SK-N-SH (cell line): ENCODE data around the gene PTPRD. TPM values are rescaled to one million over a fixed set of nuclear protein-coding genes. Genes with fewer than 3 reads are reported as not detected.

Experiments
- CTCF ChIA-PET: fragments of 300-600, 350-600 bp; formaldehyde crosslinking; extraction: SDS; loops from one replicate; lab custom pipeline; 2021; lab: Yijun Ruan, JAX
- POLR2A ChIA-PET: fragments of 350-600 bp; sonication (Branson Sonifier 250); formaldehyde crosslinking; extraction: SDS; loops from one replicate; lab custom pipeline; 2020; ENCODE audit warnings: antibody characterized with exemption, inconsistent platforms; lab: Yijun Ruan, JAX
- DNase-seq: peaks from one replicate; pipeline ENCODE4 v3.0.0; 2012
- H2AFZ ChIP-seq: fragments of 200-600 bp; sonication (generic); 2 replicates; pipeline ENCODE4 v1.8.1; 2016; ENCODE audit warnings: antibody characterized with exemption, mild to moderate bottlenecking, low read depth
- H3F3A ChIP-seq: fragments of 200-600 bp; sonication (generic); replicated peaks from 2 replicates; pipeline ENCODE3; 2016; ENCODE audit warnings: antibody characterized with exemption, mild to moderate bottlenecking; ENCODE audit not compliant: insufficient read depth
- H3K27ac ChIP-seq, 2 experiments: fragments of 200-500 bp in 1 of 2; fragments of 200-600 bp in 1 of 2; sonication (Bioruptor generic) in 1 of 2; sonication (generic), shearing (Covaris generic) in 1 of 2; 2 replicates each; pipeline versions ENCODE4 v1.5.1 to v1.6.1; 2014 to 2016; ENCODE audit warnings: low read depth in 2 of 2, inconsistent platforms in 1 of 2, low read length in 1 of 2, mild to moderate bottlenecking in 1 of 2, mixed read lengths in 1 of 2
- H3K27me3 ChIP-seq: fragments of 200-600 bp; sonication (generic), shearing (Covaris generic); 2 replicates; pipeline ENCODE4 v1.6.1; 2016; ENCODE audit warnings: mixed run types; ENCODE audit not compliant: insufficient read depth
- H3K36me3 ChIP-seq, 2 experiments: fragments of 200-500 bp in 1 of 2; fragments of 200-600 bp in 1 of 2; sonication (Bioruptor generic) in 1 of 2; sonication (generic) in 1 of 2; replicated peaks in 1 of 2; 2 replicates each; pipeline versions ENCODE3 to v1.5.1; 2014 to 2016; ENCODE audit warnings: low read length in 1 of 2, mild to moderate bottlenecking in 1 of 2; ENCODE audit not compliant: insufficient read depth in 2 of 2, control insufficient read depth in 1 of 2
- H3K4me1 ChIP-seq, 2 experiments: fragments of 200-500 bp in 1 of 2; fragments of 200-600 bp in 1 of 2; sonication (Bioruptor generic) in 1 of 2; sonication (generic), shearing (Covaris generic) in 1 of 2; 2 replicates each; pipeline versions ENCODE4 v1.5.1 to v1.6.1; 2014 to 2016; ENCODE audit warnings: low read depth in 1 of 2, low read length in 1 of 2, mixed run types in 1 of 2; ENCODE audit not compliant: insufficient read depth in 2 of 2, control insufficient read depth in 1 of 2
- H3K4me2 ChIP-seq: fragments of 200-600 bp; sonication (generic), shearing (Covaris generic); 2 replicates; pipeline ENCODE4 v1.6.1; 2017; ENCODE audit warnings: mixed run types
- H3K4me3 ChIP-seq, 2 experiments: fragments of 200-500 bp in 1 of 2; fragments of 200-600 bp in 1 of 2; sonication (Bioruptor generic) in 1 of 2; sonication (generic), shearing (Covaris generic) in 1 of 2; 2 replicates each; pipeline versions ENCODE4 v1.5.1 to v1.8.1; 2014 to 2016; ENCODE audit warnings: low read depth in 2 of 2, inconsistent platforms in 1 of 2, low read length in 1 of 2, mild to moderate bottlenecking in 1 of 2, mixed read lengths in 1 of 2, moderate library complexity in 1 of 2
- H3K79me2 ChIP-seq: fragments of 200-600 bp; sonication (generic); 2 replicates; pipeline ENCODE4 v1.8.1; 2017; ENCODE audit warnings: mild to moderate bottlenecking; ENCODE audit not compliant: insufficient read depth
- H3K9ac ChIP-seq: fragments of 200-600 bp; sonication (generic); 2 replicates; pipeline ENCODE4 v1.6.1; 2017; ENCODE audit warnings: mixed run types
- H3K9me2 ChIP-seq: fragments of 200-600 bp; sonication (generic); 2 replicates; pipeline ENCODE4 v1.6.1; 2017; ENCODE audit warnings: mixed run types
- H3K9me3 ChIP-seq: fragments of 200-600 bp; sonication (generic); 2 replicates; pipeline ENCODE4 v1.6.1; 2017; ENCODE audit warnings: mixed run types, mild to moderate bottlenecking, moderate library complexity
- H4K20me1 ChIP-seq: fragments of 200-600 bp; sonication (generic); 2 replicates; pipeline ENCODE4 v1.6.1; 2017; ENCODE audit warnings: mild to moderate bottlenecking, mixed run types; ENCODE audit not compliant: insufficient read depth
- CHD2 ChIP-seq: fragments of 150-350 bp; IDR thresholded peaks from 2 replicates; pipeline ENCODE4 v1.6.1; 2018; ENCODE audit warnings: low read length; ENCODE audit not compliant: partially characterized antibody
- EZH2phosphoT487 ChIP-seq: fragments of 200-600 bp; sonication (generic); IDR thresholded peaks from 2 replicates; pipeline ENCODE4 v1.6.1; 2017; ENCODE audit warnings: low read depth, mixed run types, mild to moderate bottlenecking, antibody characterized with exemption, moderate library complexity, borderline replicate concordance
- FOSL2 ChIP-seq: IDR thresholded peaks from 2 replicates; pipeline ENCODE4 v1.4.0; 2012; ENCODE audit warnings: low read depth, mild to moderate bottlenecking, moderate library complexity, borderline replicate concordance
- FOXM1 ChIP-seq: IDR thresholded peaks from 2 replicates; pipeline ENCODE4 v1.4.0; 2012; ENCODE audit warnings: low read depth, mild to moderate bottlenecking
- GABPA ChIP-seq: IDR thresholded peaks from 2 replicates; pipeline ENCODE4 v1.4.0; 2012; ENCODE audit warnings: low read depth, mild to moderate bottlenecking
- GATA2 ChIP-seq: sonication (generic); formaldehyde crosslinking; IDR thresholded peaks from 2 replicates; pipeline ENCODE4 v1.5.0; 2020; ENCODE audit warnings: mild to moderate bottlenecking, missing genetic modification reagents
- JUND ChIP-seq: IDR thresholded peaks from 2 replicates; pipeline ENCODE4 v1.4.0; 2012
- NFIC ChIP-seq: IDR thresholded peaks from 2 replicates; pipeline ENCODE4 v1.4.0; 2012; ENCODE audit warnings: borderline replicate concordance
- NRF1 ChIP-seq: IDR thresholded peaks from 2 replicates; pipeline ENCODE4 v1.6.1; 2012; ENCODE audit warnings: low read depth, mild to moderate bottlenecking, low read length
- POLR2AphosphoS5 ChIP-seq: IDR thresholded peaks from 2 replicates; pipeline ENCODE4 v1.6.1; 2012; ENCODE audit warnings: low read depth, low read length
- RAD21 ChIP-seq: IDR thresholded peaks from 2 replicates; pipeline ENCODE4 v1.6.1; 2012; ENCODE audit warnings: mild to moderate bottlenecking, low read length
- RFX5 ChIP-seq: IDR thresholded peaks from 2 replicates; pipeline ENCODE4 v1.6.1; 2012; ENCODE audit warnings: mild to moderate bottlenecking, improper control_type of control experiment, low read length
- TAF1 ChIP-seq: IDR thresholded peaks from 2 replicates; pipeline ENCODE4 v1.6.1; 2012; ENCODE audit warnings: low read depth, mild to moderate bottlenecking, low read length, moderate library complexity, borderline replicate concordance
- YY1 ChIP-seq: IDR thresholded peaks from 2 replicates; pipeline ENCODE4 v1.4.0; 2012; ENCODE audit warnings: low read depth, mild to moderate bottlenecking
- WGBS: methylation state at CpG from one replicate; pipeline ENCODE4 v1.1.6; 2017; ENCODE audit warnings: low lambda C conversion rate; 5-methylcytosine and 5-hydroxymethylcytosine counted together
- polyA plus RNA-seq, 3 experiments: library from polyadenylated mRNA; depleted of rRNA; stranded (reverse); fragments of >200 nt; gene quantifications; 2 replicates each; pipeline ENCODE4 v1.2.3, GENCODE V29; 2012
- TF ChIP-seq, protein P1 (sequence below): IDR thresholded peaks from 2 replicates; pipeline ENCODE4 v1.6.1; 2012; ENCODE audit warnings: mild to moderate bottlenecking, low read depth, low read length, moderate library complexity
- TF ChIP-seq, protein P2 (sequence below): IDR thresholded peaks from 2 replicates; pipeline ENCODE4 v1.4.0; 2012; ENCODE audit warnings: low read depth, borderline replicate concordance

The PTPRD gene
- polyA plus RNA-seq, 1 of the 3 experiments (the other 2 are of a cell fraction) = 0.15 TPM

DNA sequence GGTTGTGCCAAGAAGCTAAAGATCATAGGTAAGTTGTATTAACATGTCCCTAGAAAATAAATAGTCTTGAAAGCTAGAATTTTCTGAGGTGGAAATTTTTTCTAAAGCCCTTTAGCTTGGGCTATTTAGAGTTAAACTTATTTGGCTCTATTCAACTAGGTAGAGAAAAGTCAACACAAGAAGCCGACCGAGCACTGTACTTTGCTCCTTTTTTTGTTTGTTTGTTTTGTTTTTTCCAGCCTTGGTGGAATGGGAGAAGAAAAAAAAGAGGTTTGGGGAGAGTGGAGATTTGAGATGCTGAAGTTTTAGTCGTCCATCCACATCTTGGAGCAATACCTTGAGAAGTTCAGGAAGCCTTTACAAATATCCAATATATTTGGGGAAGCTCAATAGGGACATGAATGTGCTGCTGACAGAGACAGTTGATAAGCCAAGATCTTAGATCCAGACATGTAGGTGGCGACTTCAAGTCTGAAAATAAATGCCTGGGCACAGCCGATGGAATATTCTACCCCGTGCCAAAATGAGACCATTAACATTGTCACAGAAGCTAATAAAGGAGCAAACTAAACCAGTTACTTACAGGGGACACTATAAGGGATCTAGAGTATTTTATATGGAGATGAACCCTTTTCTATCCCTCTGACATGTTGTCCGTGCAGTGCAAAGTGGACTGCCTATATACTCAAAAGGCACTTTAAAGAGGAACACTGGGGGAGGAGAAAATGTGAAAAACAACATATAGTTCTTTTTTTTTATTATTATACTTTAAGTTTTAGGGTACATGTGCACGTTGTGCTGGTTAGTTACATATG, 466.1 kb downstream of the PTPRD start (continued):
- TF ChIP-seq FOXM1 (no peak), NRF1 (no peak), RFX5 (no peak), RAD21 (no peak)

DNA sequence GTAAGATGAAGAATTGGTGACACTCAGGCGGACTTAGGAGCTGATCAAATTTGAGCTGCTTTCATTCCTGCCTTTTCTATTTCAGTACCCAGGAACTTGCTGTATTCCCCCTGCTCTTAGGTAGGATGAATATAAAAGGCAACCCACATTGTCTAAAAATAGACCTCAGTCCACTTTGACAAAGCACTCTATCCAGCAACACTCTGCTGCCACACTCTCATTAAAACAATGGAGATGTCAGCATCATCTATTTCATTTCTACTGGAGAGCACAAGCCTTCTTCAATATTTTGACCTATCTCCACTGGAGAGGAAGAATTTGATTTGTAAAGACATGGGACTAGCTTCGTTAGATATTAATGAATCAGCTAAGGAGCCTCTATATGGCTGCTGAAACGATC, 468.4 kb downstream of the PTPRD start:
- Histone ChIP-seq H4K20me1 (no peaks in the 10 kb centered on the region), H3K4me2 (no peak overlapping the region), H3K36me3 (no peaks in the 10 kb centered on the region), H3K9ac (no peak overlapping the region), H3K9me3 (no peaks in the 10 kb centered on the region), H3K4me3 (no peak overlapping the region), H2AFZ (no peak overlapping the region), H3K79me2 (no peaks in the 10 kb centered on the region), H3K27ac (no peak overlapping the region), H3K9me2 (no peaks in the 10 kb centered on the region), H3F3A (no peaks in the 10 kb centered on the region), H3K27me3 (no peaks in the 10 kb centered on the region), H3K4me1 (no peaks in the 10 kb centered on the region)
- WGBS = 11% methylated on average over 3 of the region's 3 CpGs
- no peak for TF ChIP-seq EZH2phosphoT487
- TF ChIP-seq JUND = no peak
- TF ChIP-seq, protein P1, sequence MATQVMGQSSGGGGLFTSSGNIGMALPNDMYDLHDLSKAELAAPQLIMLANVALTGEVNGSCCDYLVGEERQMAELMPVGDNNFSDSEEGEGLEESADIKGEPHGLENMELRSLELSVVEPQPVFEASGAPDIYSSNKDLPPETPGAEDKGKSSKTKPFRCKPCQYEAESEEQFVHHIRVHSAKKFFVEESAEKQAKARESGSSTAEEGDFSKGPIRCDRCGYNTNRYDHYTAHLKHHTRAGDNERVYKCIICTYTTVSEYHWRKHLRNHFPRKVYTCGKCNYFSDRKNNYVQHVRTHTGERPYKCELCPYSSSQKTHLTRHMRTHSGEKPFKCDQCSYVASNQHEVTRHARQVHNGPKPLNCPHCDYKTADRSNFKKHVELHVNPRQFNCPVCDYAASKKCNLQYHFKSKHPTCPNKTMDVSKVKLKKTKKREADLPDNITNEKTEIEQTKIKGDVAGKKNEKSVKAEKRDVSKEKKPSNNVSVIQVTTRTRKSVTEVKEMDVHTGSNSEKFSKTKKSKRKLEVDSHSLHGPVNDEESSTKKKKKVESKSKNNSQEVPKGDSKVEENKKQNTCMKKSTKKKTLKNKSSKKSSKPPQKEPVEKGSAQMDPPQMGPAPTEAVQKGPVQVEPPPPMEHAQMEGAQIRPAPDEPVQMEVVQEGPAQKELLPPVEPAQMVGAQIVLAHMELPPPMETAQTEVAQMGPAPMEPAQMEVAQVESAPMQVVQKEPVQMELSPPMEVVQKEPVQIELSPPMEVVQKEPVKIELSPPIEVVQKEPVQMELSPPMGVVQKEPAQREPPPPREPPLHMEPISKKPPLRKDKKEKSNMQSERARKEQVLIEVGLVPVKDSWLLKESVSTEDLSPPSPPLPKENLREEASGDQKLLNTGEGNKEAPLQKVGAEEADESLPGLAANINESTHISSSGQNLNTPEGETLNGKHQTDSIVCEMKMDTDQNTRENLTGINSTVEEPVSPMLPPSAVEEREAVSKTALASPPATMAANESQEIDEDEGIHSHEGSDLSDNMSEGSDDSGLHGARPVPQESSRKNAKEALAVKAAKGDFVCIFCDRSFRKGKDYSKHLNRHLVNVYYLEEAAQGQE = no peak
- no peak for TF ChIP-seq NRF1
- TF ChIP-seq GABPA = no peak
- TF ChIP-seq POLR2AphosphoS5 = no peak
- TF ChIP-seq, protein P2, sequence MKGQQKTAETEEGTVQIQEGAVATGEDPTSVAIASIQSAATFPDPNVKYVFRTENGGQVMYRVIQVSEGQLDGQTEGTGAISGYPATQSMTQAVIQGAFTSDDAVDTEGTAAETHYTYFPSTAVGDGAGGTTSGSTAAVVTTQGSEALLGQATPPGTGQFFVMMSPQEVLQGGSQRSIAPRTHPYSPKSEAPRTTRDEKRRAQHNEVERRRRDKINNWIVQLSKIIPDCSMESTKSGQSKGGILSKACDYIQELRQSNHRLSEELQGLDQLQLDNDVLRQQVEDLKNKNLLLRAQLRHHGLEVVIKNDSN = no peak
- no peak for TF ChIP-seq CHD2
- TF ChIP-seq GATA2 (CRISPR knock-in tag) = no peak
- TF ChIP-seq TAF1 = no peak
- no peak for TF ChIP-seq NFIC
- TF ChIP-seq FOSL2 = no peak
- TF ChIP-seq YY1 = no peak
- ChIA-PET CTCF (no interaction called here), POLR2A (no interaction called here)
- no peak for DNase-seq
